ENCODE data around the gene DDX51. TPM values are rescaled to one million over a fixed set of nuclear protein-coding genes. Genes with fewer than 3 reads are reported as not detected.

DDX51 gene
- polyA plus RNA-seq, 4 donors = 15.7 to 19.7 (median 16.5) TPM

GRCh38 chr12:132180648-132181546 lies 36.8 kb upstream of the DDX51 start:
- no peak for DNase-seq (ENCODE audit: low read depth in 4 of 4, low spot score in 3 of 4)

- DNase-seq (ENCODE audit: low read depth in 4 of 4, low spot score in 3 of 4) = no peak
These were observed 35.6 kb upstream of the DDX51 start for GRCh38 chr12:132179431-132180362.

GRCh38 chr12:132178801-132179401 lies 34.8 kb upstream of the DDX51 start:
- no peak for DNase-seq (ENCODE audit: low read depth in 4 of 4, low spot score in 3 of 4)

- DNase-seq (ENCODE audit: low read depth in 4 of 4, low spot score in 3 of 4) = no peak
These were observed 34.2 kb upstream of the DDX51 start for GRCh38 chr12:132178316-132178715.

GRCh38 chr12:132176920-132177551 lies 32.9 kb upstream of the DDX51 start:
- no peak for DNase-seq (ENCODE audit: low read depth in 4 of 4, low spot score in 3 of 4)

- DNase-seq (ENCODE audit: low read depth in 4 of 4, low spot score in 3 of 4) = no peak
These were observed 32.3 kb upstream of the DDX51 start for GRCh38 chr12:132176385-132176919.

- DNase-seq (ENCODE audit: low read depth in 4 of 4, low spot score in 3 of 4) = no peak
These were observed 31.6 kb upstream of the DDX51 start for GRCh38 chr12:132175496-132176384.

GRCh38 chr12:132174839-132175490 lies 30.8 kb upstream of the DDX51 start:
- DNase-seq (ENCODE audit: low read depth in 4 of 4, low spot score in 3 of 4) = no peak

- DNase-seq (ENCODE audit: low read depth in 4 of 4, low spot score in 3 of 4) = no peak
These were observed 30.1 kb upstream of the DDX51 start for GRCh38 chr12:132174015-132174838.

GRCh38 chr12:132173135-132174014 lies 29.3 kb upstream of the DDX51 start:
- DNase-seq (ENCODE audit: low read depth in 4 of 4, low spot score in 3 of 4) = no peak

- no peak for DNase-seq (ENCODE audit: low read depth in 4 of 4, low spot score in 3 of 4)
These were observed 28.5 kb upstream of the DDX51 start for GRCh38 chr12:132172619-132173018.

- no peak for DNase-seq (ENCODE audit: low read depth in 4 of 4, low spot score in 3 of 4)
These were observed 27.9 kb upstream of the DDX51 start for GRCh38 chr12:132171968-132172521.

GRCh38 chr12:132171293-132171967 lies 27.3 kb upstream of the DDX51 start:
- DNase-seq (ENCODE audit: low read depth in 4 of 4, low spot score in 3 of 4) = no peak

- no peak for DNase-seq (ENCODE audit: low read depth in 4 of 4, low spot score in 3 of 4)
These were observed 26.6 kb upstream of the DDX51 start for GRCh38 chr12:132170637-132171292.

- no peak for DNase-seq (ENCODE audit: low read depth in 4 of 4, low spot score in 3 of 4)
These were observed 26.0 kb upstream of the DDX51 start for GRCh38 chr12:132170094-132170636.

Measured in right renal pelvis (tissue), 4 donors.